ENCODE measurements around the gene BZW1.
"Not testable (repeated sequence)": the region's sequence is repeated elsewhere in the genome, so short reads cannot be mapped to it uniquely, and the experiment has no call there.

BZW1 gene

GRCh38 chr2:200814276-200814815 lies 2.6 kb downstream of the BZW1 start:
- H3K4me3 ChIP-seq (ENCODE audit: low read depth, low read length) = peak overlapping the region; percentile 95
- no peak for DNase-seq (ENCODE audit: low read depth)
- TF ChIP-seq POLR2A (IDR thresholded peaks at IDR 0.05; ENCODE audit: extremely low read depth, insufficient read length) = no peak
- TF ChIP-seq, protein P1, sequence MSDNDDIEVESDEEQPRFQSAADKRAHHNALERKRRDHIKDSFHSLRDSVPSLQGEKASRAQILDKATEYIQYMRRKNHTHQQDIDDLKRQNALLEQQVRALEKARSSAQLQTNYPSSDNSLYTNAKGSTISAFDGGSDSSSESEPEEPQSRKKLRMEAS (IDR thresholded peaks at IDR 0.05; ENCODE audit: low read depth, low read length) = no peak
- no peak for TF ChIP-seq MYC (IDR thresholded peaks at IDR 0.05; ENCODE audit: low read depth, low read length)
- TF ChIP-seq, protein P2, sequence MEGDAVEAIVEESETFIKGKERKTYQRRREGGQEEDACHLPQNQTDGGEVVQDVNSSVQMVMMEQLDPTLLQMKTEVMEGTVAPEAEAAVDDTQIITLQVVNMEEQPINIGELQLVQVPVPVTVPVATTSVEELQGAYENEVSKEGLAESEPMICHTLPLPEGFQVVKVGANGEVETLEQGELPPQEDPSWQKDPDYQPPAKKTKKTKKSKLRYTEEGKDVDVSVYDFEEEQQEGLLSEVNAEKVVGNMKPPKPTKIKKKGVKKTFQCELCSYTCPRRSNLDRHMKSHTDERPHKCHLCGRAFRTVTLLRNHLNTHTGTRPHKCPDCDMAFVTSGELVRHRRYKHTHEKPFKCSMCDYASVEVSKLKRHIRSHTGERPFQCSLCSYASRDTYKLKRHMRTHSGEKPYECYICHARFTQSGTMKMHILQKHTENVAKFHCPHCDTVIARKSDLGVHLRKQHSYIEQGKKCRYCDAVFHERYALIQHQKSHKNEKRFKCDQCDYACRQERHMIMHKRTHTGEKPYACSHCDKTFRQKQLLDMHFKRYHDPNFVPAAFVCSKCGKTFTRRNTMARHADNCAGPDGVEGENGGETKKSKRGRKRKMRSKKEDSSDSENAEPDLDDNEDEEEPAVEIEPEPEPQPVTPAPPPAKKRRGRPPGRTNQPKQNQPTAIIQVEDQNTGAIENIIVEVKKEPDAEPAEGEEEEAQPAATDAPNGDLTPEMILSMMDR (IDR thresholded peaks at IDR 0.05; ENCODE audit: low read depth, low read length) = no peak

DNA sequence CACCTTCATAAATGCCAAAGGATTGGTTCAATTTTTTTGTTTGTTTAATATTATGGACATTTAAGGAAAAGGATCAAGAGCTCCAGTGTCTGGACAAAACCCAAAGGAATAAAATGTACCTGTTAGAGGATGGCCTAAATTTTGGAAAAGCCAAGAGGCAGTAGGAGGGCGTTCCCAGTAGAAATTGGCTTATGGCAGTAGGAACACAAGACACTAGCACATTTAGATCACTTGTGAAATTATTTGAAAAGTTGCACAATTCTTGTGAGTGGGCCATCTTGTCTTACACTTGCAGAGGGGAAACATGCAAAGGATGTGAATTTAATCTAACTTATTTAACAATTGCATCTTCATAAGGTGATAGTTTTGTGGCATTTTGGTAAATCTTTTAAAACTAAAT lies 3.2 kb downstream of the BZW1 start:
- no peak for TF ChIP-seq MYC (IDR thresholded peaks at IDR 0.05; ENCODE audit: low read depth, low read length)
- no peak for TF ChIP-seq POLR2A (IDR thresholded peaks at IDR 0.05; ENCODE audit: extremely low read depth, insufficient read length)
- TF ChIP-seq, protein P1 (IDR thresholded peaks at IDR 0.05; ENCODE audit: low read depth, low read length) = no peak
- TF ChIP-seq, protein P2 (IDR thresholded peaks at IDR 0.05; ENCODE audit: low read depth, low read length) = no peak
- peak overlapping the region; percentile 95 for H3K4me3 ChIP-seq (ENCODE audit: low read depth, low read length)
- DNase-seq (ENCODE audit: low read depth) = peak; percentile 47

DNA sequence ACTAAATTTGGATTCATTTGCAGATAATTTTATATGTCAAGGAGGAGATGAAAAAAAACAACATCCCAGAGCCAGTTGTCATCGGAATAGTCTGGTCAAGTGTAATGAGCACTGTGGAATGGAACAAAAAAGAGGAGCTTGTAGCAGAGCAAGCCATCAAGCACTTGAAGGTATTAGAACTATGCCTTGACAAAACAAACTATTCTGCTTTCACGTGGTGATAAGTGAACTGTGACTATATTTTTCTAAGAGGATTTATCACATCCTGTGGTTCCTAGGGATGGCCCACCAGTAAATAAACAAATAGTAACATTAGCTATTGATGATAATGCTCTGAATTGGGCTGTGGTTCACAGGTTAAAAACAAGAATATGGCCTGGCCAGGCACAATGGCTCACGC lies 7.0 kb downstream of the BZW1 start:
- H3K4me3 ChIP-seq (ENCODE audit: low read depth, low read length); DNase-seq (ENCODE audit: low read depth): not testable (repeated sequence)

DNA sequence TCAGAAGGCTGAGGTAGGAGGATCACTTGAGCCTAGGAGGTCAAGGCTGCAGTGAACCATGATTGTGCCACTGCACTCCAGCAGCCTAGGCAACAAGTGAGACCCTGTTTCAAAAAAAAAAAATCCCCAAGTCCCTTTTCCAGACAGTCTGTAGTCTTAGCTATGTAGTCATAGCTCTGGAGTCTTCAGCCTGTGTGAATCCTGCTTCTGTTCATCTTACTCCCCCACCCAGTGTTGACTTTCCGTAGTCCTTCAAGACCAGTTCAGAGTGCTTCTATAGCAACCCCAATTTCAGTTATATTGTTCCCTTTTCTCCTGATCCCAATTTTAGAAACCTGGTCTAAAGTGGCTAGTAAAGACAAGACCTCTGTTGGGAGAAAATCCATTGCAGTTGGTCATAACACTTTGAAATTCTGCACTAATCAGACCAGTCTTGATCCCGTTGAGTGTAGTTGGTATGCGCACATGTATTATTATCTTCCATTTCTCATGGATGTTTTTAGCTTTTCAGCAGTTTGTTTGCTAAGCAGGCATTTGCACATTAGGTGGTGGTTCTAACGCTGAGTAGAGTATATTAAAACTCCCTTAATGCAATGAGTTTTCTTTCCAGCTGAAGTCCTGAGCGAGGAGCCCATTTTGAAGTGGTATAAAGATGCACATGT lies 9.0 kb downstream of the BZW1 start:
- TF ChIP-seq, protein P2 (IDR thresholded peaks at IDR 0.05; ENCODE audit: low read depth, low read length) = no peak
- TF ChIP-seq POLR2A (IDR thresholded peaks at IDR 0.05; ENCODE audit: extremely low read depth, insufficient read length) (no peak), MYC (IDR thresholded peaks at IDR 0.05; ENCODE audit: low read depth, low read length) (no peak)
- TF ChIP-seq, protein P1 (IDR thresholded peaks at IDR 0.05; ENCODE audit: low read depth, low read length) = no peak
- no peak overlapping the region for H3K4me3 ChIP-seq (ENCODE audit: low read depth, low read length)
- no peak for DNase-seq (ENCODE audit: low read depth)

GRCh38 chr2:200821686-200822245 lies 10.1 kb downstream of the BZW1 start:
- TF ChIP-seq, protein P2 (IDR thresholded peaks at IDR 0.05; ENCODE audit: low read depth, low read length) = no peak
- TF ChIP-seq, protein P1 (IDR thresholded peaks at IDR 0.05; ENCODE audit: low read depth, low read length) = no peak
- TF ChIP-seq POLR2A (IDR thresholded peaks at IDR 0.05; ENCODE audit: extremely low read depth, insufficient read length) = no peak
- TF ChIP-seq MYC (IDR thresholded peaks at IDR 0.05; ENCODE audit: low read depth, low read length) = no peak
- no peak overlapping the region for H3K4me3 ChIP-seq (ENCODE audit: low read depth, low read length)
- no peak for DNase-seq (ENCODE audit: low read depth)

DNA sequence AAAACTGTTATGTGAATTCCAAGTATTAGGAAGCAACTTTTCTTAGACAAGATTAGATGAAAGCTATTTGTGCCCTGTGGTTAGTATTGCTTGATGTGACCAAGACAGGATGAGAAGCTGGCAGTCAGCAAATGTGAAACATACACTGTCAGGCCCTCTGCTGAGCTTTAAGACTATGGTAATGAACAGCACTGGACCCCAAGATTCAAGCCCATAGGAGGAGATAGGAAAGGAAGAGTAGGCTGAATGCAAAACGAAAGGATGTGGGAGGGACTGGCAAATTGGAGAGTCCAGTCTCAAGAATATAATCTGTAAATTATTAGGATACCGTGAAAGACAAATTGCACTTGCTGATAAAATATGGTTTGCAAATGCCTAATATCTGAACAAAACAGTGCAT lies 16.4 kb downstream of the BZW1 start:
- TF ChIP-seq, protein P2 (IDR thresholded peaks at IDR 0.05; ENCODE audit: low read depth, low read length) = no peak
- no peak for TF ChIP-seq MYC (IDR thresholded peaks at IDR 0.05; ENCODE audit: low read depth, low read length)
- TF ChIP-seq, protein P1 (IDR thresholded peaks at IDR 0.05; ENCODE audit: low read depth, low read length) = no peak
- no peak for TF ChIP-seq POLR2A (IDR thresholded peaks at IDR 0.05; ENCODE audit: extremely low read depth, insufficient read length)
- DNase-seq (ENCODE audit: low read depth) = no peak
- no peak overlapping the region for H3K4me3 ChIP-seq (ENCODE audit: low read depth, low read length)

Measured in NB4 (cell line).